MV-4-11 (cell line): ENCODE measurements around the gene HOXC6.
"Not testable (repeated sequence)": the region's sequence is repeated elsewhere in the genome, so short reads cannot be mapped to it uniquely, and the experiment has no call there.

Experiments used
- DNase-seq: peaks from one replicate; lab custom pipeline; 2025; lab: John Stamatoyannopoulos, UW

The HOXC6 gene

GRCh38 chr12:54055552-54055951, 27.3 kb downstream of the HOXC6 start:
- no peak for DNase-seq

GRCh38 chr12:54056110-54056509, 27.9 kb downstream of the HOXC6 start:
- no peak for DNase-seq

GRCh38 chr12:54058128-54058768, 30.0 kb downstream of the HOXC6 start:
- no peak for DNase-seq

GRCh38 chr12:54059668-54060067, 31.4 kb downstream of the HOXC6 start:
- DNase-seq, result no peak

GRCh38 chr12:54060174-54060974, 32.1 kb downstream of the HOXC6 start:
- DNase-seq, result no peak

GRCh38 chr12:54060975-54061778, 32.9 kb downstream of the HOXC6 start:
- no peak for DNase-seq

- DNase-seq, result no peak
Measured at GRCh38 chr12:54065677-54066076, 37.4 kb downstream of the HOXC6 start.

- DNase-seq, result no peak
Measured at GRCh38 chr12:54066408-54066807, 38.2 kb downstream of the HOXC6 start.

- no peak for DNase-seq
Measured at GRCh38 chr12:54068418-54069070, 40.3 kb downstream of the HOXC6 start.

GRCh38 chr12:54071942-54072341, 43.7 kb downstream of the HOXC6 start:
- no peak for DNase-seq

- no peak for DNase-seq
Measured at GRCh38 chr12:54074308-54074707, 46.1 kb downstream of the HOXC6 start.

GRCh38 chr12:54075409-54075808, 47.2 kb downstream of the HOXC6 start:
- DNase-seq, result no peak

- DNase-seq, result no peak
Measured at GRCh38 chr12:54075974-54076373, 47.7 kb downstream of the HOXC6 start.

- DNase-seq, result not testable (repeated sequence)
Measured at GRCh38 chr12:54077843-54078242, 49.6 kb downstream of the HOXC6 start.

- DNase-seq, result not testable (repeated sequence)
Measured at GRCh38 chr12:54079115-54079514, 50.9 kb downstream of the HOXC6 start.
